KOPT-K1 (cell line): ENCODE measurements around the gene MCF2L.
"Not testable (repeated sequence)": the region's sequence is repeated elsewhere in the genome, so short reads cannot be mapped to it uniquely, and the experiment has no call there.

Experiments used
- H3K27ac ChIP-seq: fragments of 200-600 bp; sonication (generic); 2 replicates; pipeline ENCODE4 v1.5.1; 2016; ENCODE audit warnings: antibody characterized with exemption, mild to moderate bottlenecking, low read depth, low read length; ENCODE audit not compliant: poor library complexity, severe bottlenecking
- H3K36me3 ChIP-seq: fragments of 200-600 bp; sonication (generic); 2 replicates; pipeline ENCODE4 v1.5.1; 2017; ENCODE audit warnings: antibody characterized with exemption, mild to moderate bottlenecking, low read length, moderate library complexity; ENCODE audit not compliant: insufficient read depth
- H3K9me3 ChIP-seq: fragments of 200-600 bp; sonication (generic); 2 replicates; pipeline ENCODE4 v1.5.1; 2017; ENCODE audit warnings: antibody characterized with exemption, low read length, mild to moderate bottlenecking; ENCODE audit not compliant: insufficient read depth, poor library complexity, severe bottlenecking

Gene MCF2L

DNA sequence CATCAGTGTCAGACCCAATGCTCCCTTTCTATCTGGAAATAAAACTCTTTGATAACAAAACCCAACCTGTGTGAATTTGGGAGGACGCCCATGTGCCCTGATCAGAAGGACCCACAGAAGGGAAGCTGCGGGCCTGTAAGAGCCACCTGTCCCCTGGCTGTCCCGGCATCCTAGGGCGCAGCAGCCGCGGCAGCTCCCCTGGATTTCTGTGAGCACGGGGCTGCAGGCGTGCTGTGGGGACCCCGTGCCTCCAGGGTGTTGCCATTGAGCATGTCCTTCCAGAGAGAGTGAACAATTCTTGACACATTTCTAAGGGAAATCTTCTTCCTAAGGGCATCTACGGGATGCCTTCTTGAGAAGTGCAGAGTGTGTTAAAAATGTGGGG, 60.0 kb downstream of the MCF2L start:
- H3K36me3 ChIP-seq = no peaks in the 10 kb centered on the region
- no peak overlapping the region for H3K27ac ChIP-seq
- H3K9me3 ChIP-seq = no peaks in the 10 kb centered on the region

DNA sequence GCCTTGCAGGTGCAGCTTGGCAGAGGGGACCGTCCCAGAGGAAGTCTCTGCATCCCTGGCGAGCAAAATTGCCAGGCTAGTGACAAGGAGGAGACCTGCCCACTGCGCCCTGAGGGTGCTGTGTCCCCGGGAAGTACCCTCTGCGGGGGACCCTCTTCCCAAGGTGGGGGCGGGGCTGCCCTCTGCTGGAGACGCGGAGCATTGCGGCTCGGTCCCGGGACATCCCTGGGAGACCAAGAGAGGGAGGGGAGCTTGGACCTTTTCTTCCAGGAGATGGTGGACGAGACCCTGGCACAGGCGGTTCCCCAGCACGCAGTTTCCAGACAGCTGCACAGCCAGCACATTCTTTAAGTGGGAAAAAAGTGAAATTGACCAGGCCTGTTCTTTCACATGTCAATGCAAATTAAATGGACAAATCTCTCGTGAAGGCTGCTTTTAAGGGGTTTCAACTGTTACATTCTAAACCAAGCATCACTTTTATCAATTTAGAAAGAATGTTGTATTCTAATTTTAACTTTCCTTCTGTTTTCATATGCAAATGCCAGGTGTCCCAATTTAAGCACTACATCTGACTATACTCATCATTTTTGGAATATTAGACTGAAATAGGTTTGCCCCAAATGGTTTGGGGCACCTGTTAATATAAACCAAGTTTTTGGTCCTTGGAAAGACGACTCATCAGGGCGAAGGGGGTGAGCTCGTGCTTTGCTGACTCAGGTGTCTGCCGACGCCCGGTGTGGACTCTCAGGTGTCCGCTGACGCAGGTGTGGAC, 60.7 kb downstream of the MCF2L start:
- Histone ChIP-seq H3K9me3 (no peaks in the 10 kb centered on the region), H3K36me3 (no peaks in the 10 kb centered on the region), H3K27ac (no peak overlapping the region)

DNA sequence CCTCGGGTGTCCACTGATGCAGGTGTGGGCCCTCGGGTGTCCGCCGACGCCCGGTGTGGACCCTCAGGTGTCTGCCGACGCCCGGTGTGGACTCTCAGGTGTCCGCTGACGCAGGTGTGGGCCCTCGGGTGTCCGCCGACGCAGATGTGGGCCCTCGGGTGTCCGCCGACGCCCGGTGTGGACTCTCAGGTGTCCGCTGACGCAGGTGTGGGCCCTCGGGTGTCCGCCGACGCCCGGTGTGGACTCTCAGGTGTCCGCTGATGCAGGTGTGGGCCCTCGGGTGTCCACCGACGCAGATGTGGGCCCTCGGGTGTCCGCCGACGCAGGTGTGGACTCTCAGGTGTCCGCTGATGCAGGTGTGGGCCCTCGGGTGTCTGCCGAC, 61.2 kb downstream of the MCF2L start:
- not testable (repeated sequence) for H3K27ac ChIP-seq, H3K9me3 ChIP-seq

DNA sequence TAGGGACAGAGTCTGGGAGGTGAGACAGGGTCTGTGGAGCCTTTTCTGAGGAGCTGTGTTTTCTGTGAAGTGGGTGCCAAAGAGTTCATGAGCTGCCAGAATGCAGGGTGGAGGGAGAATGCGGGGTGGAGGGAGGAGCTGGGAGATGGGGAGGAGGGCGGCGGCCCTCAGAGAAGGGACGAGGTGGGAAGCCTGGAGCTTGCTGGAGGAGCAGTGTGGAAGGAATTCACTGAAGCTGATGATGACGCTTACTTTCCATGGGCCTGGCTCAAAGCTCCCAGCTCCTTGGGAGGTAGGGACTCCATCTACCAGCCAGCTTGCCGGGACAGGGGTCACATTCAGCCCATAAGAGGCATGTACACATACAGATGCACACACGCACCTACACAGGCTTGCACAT, 62.5 kb downstream of the MCF2L start:
- no peak overlapping the region for H3K27ac ChIP-seq
- no peaks in the 10 kb centered on the region for H3K9me3 ChIP-seq
- no peaks in the 10 kb centered on the region for H3K36me3 ChIP-seq

More for the DNA sequence above, 61.2 kb downstream of the MCF2L start:
- H3K36me3 ChIP-seq = not testable (repeated sequence)

DNA sequence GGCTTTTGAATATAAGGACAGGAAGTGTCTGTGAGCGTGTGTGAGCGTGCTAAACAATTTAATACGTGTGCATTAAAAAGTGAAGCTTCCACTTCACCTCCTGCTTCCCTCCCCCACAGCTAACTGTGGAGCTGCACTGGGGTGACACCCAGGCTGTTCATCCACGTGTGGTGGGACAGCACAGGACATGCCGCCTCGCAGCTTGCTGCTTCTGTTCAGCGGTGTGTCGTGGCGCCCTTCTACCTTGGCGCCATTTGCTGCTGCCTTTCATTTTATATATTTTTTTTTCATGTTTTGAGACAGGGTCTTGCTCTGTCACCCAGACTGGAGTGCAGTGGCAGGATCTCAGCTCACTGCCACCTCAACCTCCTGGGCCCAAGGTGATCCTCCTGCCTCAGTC, 63.3 kb downstream of the MCF2L start:
- Histone ChIP-seq H3K36me3 (no peaks in the 10 kb centered on the region), H3K27ac (no peak overlapping the region), H3K9me3 (no peaks in the 10 kb centered on the region)

DNA sequence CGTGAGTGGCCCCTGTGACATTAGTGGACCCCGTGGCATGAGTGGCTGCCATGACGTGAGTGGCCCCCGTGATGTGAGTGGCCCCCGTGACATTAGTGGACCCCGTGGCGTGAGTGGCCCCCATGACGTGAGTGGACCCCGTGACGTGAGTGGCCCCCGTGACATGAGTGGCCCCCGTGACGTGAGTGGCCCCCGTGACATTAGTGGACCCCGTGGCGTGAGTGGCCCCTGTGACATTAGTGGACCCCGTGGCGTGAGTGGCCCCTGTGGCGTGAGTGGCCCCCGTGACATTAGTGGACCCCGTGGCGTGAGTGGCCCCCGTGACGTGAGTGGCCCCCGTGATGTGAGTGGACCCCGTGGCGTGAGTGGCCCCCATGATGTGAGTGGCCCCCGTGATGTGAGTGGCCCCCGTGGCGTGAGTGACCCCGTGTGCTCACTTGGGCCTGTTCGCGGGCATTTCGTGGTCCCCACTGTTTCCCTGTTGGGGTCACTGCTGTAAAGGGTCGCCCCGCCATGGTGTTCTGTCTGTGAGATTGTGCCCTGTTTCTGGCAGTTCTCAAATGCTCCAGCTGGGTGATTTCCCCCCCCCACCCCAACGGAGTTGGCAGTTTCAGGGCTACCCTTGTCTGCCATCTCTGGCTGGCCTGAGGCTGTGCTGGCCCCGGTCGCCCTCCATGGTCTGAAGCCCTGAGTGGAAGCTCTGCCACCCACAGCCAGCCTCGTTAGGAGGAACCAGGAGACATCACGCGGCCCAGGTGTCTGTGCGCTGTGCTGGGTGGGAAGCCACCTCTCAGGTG, 64.2 kb downstream of the MCF2L start:
- Histone ChIP-seq H3K27ac (no peak overlapping the region), H3K9me3 (no peaks in the 10 kb centered on the region), H3K36me3 (no peaks in the 10 kb centered on the region)

DNA sequence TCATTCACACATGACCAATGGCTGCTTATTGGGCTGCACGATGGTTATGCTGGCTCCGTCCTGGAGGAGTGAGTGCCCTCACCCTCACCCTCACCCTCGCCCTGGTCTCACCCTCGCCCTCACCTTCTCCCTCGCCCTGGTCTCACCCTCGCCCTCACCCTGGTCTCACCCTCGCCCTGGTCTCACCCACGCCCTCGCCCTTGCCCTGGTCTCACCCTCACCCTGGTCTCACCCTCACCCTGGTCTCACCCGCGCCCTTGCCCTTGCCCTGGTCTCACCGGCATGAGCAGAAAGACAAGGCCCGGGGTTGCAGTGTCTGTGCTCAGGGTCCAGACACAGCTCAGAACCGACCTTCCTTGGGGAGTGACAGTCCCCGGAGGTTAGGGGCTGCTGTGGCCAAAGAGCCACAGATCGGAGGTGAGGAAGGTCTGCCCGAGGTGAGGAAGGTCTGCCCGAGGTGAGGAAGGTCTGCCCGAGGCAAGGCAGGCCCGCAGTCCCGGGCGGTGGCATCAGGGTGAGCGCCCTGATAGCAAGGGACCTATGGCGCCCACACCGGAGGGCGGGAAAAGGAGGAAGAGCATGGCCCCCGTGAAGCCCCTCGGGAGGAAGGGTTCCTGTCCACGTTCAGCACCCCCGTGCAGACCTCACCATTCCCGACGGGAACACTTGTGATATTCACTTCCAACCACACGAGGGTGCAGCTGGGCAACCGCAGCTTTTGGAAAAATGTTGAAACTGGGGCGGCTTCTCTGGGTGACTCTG, 65.6 kb downstream of the MCF2L start:
- Histone ChIP-seq H3K27ac (no peak overlapping the region), H3K9me3 (no peaks in the 10 kb centered on the region), H3K36me3 (no peaks in the 10 kb centered on the region)

DNA sequence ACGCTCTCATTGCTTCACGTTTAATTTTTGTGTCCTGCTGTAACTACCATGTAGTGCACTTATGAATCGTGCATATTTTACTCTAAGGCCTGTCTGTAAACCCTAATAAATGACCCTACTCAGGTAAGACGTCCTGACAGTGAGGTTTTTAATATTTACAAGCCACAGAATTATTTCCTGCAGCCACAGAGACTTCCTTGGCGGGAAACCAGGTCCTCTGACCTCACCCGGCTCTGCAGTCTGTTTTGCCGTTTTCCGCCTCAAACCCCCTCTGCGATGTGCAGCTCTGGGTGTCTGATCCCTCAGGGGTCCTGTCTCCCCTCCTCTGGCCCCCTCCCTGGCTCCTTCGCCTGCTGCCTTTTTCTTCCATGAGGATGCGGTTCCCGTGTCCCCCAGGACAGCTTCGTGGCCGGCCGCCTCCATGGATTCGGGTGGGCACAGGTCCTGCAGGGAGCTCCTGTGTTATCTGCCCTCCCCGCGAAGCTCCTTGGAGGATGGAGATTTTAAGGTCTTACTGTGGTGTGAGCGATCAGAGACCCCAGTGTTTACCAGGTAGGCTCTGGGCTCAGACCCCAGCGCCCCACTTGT, 66.3 kb downstream of the MCF2L start:
- no peaks in the 10 kb centered on the region for H3K36me3 ChIP-seq
- H3K27ac ChIP-seq = no peak overlapping the region
- H3K9me3 ChIP-seq = no peaks in the 10 kb centered on the region

DNA sequence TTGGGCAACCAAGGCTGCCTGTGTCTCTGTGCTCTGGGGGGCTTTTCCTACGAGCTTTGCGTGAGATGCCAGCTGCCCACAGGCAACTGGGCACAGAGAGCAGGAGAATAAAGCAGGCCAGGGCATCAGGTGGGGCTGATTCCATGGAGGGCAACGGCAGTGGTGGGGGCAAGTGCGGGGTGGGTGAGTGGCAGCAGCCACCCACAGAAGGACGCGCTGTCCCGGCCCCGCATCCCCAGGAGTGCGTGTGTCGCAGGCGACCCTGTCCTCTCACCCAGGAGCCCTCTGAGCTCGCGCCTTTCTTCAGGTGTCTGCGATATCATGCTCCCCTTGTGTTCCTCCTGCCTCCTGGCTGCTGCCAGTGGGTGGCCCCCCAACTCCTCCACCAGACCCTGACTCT, 67.4 kb downstream of the MCF2L start:
- H3K9me3 ChIP-seq = no peaks in the 10 kb centered on the region
- H3K36me3 ChIP-seq = no peaks in the 10 kb centered on the region
- H3K27ac ChIP-seq = no peak overlapping the region

DNA sequence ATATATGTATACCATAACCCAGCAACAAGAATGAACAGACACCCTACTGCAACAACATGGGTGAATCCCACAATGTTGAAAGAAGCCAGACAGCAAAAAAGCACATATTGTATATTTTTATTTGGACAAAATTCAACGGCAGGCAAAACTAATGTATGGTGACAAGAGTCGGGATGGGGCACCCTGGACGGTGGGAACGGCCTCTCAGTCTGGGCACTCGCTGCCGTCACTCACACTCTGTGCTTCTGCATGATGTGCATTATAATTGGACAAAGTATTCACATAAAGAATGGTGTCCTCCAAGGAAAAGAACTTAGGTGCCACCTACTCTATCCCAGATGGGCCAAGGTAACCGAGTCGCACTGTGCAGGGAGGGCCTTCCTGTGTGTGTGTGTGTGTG, 71.0 kb downstream of the MCF2L start:
- Histone ChIP-seq H3K27ac (no peak overlapping the region), H3K9me3 (no peaks in the 10 kb centered on the region), H3K36me3 (no peaks in the 10 kb centered on the region)

DNA sequence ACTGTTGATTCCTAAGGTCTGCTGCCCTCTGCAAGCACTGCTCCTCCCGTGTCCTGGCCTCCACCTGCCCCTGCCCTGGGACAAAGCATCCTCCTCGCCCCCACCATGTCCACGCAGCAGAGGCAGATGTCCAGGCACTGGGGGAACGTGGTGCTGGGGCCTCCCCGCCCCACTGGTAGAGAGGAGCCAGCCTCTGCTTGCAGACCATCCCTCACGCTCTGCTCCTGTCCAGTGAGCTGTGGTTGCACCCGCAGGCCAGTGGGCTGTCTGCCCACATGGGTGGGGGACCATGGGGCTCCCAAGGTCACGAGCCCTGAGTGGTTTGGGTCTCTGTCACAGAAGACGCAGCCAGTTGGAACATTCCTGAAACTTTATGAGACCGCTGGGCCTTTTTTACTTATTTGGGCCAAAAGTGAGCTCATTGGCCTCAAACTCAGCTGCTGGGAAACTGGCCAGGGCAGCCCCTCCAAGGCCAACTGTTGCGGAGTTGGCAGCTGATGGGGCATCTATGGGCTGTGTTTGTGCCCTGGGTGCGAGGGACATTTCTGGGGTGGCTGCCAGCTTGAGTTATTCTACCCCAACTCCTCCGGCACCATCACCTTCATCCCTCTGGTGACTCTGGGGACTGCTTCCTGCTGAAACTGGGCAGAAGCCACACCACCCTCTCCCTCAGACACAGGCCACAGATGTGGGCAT, 71.7 kb downstream of the MCF2L start:
- H3K9me3 ChIP-seq = no peaks in the 10 kb centered on the region
- no peaks in the 10 kb centered on the region for H3K36me3 ChIP-seq
- no peak overlapping the region for H3K27ac ChIP-seq

DNA sequence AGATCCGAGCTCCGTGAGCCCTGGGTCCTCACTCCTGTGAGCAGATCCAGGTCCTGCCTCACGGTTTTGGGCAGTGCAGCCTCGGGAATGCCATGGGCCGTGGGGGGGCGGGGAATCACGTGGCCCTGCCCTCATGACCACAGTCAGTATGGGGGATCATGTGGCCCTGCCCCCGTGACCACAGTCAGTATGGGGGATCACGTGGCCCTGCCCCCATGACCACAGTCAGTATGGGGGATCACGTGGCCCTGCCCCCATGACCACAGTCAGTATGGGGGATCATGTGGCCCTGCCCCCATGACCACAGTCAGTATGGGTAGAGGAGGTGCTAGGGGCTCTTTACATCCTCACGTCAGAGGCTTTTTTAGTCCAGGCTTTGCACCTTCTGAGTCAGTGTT, 72.3 kb downstream of the MCF2L start:
- Histone ChIP-seq H3K27ac (no peak overlapping the region), H3K9me3 (no peaks in the 10 kb centered on the region)

DNA sequence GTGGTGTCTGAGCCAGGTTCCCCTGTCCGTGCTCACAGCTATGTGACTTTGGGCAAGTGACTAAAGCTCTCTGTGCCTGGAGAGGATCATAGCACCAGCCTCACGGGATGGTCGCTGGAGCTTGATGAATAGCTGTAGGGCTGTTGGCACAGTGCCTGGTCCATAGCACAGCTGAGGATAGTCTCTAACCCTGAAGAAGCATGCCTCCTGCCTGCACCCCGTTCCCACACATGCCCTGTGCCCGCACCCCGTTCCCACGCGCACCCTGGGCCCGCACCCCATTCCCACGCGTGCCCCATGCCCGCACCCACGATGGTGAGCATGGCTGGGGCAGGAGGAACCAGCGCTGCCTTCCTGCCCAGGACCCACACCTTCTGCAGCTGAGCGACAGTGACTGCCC, 72.9 kb downstream of the MCF2L start:
- Histone ChIP-seq H3K27ac (no peak overlapping the region), H3K9me3 (no peaks in the 10 kb centered on the region), H3K36me3 (no peaks in the 10 kb centered on the region)

More for the DNA sequence above, 72.3 kb downstream of the MCF2L start:
- no peaks in the 10 kb centered on the region for H3K36me3 ChIP-seq

DNA sequence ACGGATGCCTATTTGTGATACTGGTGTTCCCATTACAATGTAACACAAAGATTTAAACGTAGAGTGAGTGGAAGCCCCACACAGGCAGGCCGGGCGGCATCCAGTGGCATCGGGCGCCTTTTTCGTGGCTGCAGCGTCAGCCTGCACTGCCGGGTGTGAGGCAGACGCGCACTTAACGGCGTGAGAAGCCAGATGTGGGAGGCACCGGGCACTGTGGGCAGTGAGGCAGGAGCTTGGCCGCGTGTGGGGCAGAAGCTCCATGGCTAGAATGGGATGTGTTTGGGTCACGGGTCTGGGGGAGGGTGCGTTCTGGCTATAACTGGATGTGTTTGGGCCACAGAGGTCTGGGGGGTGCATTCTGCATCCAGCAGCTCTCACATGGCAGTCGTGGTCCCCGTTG, 73.4 kb downstream of the MCF2L start:
- H3K36me3 ChIP-seq = no peaks in the 10 kb centered on the region
- H3K9me3 ChIP-seq = no peaks in the 10 kb centered on the region
- no peak overlapping the region for H3K27ac ChIP-seq
